Progenitor cell of endocrine pancreas (in vitro differentiated cells): Measurements from ENCODE around the gene WWP2. TPM values are rescaled to one million over a fixed set of nuclear protein-coding genes. Genes with fewer than 3 reads are reported as not detected.

Experiments used
- DNase-seq: peaks from one replicate; pipeline ENCODE4 v3.0.0; 2021; ENCODE audit warnings: low spot score; ENCODE audit not compliant: unreplicated experiment
- H3K27ac Mint-ChIP-seq: 2 replicates; pipeline ENCODE4 v1.8.0; 2021; ENCODE audit warnings: mild to moderate bottlenecking, moderate library complexity, mixed read lengths
- H3K27me3 Mint-ChIP-seq: 2 replicates; pipeline ENCODE4 v1.8.0; 2021; ENCODE audit warnings: mixed read lengths
- H3K36me3 Mint-ChIP-seq: 2 replicates; pipeline ENCODE4 v1.8.0; 2022; ENCODE audit warnings: mixed read lengths; ENCODE audit not compliant: insufficient read depth
- H3K4me1 Mint-ChIP-seq: 2 replicates; pipeline ENCODE4 v1.8.0; 2021; ENCODE audit warnings: low read depth, mixed read lengths
- H3K4me3 Mint-ChIP-seq: 2 replicates; pipeline ENCODE4 v1.8.0; 2021; ENCODE audit warnings: low read depth, mild to moderate bottlenecking, moderate library complexity, mixed read lengths
- H3K9me3 Mint-ChIP-seq: 2 replicates; pipeline ENCODE4 v1.8.0; 2021; ENCODE audit warnings: low read depth, mixed read lengths
- CTCF ChIP-seq: fragments of 200-600 bp; sonication (generic); IDR thresholded peaks from one replicate; pipeline ENCODE4 v1.5.0; 2021; ENCODE audit warnings: antibody characterized with exemption, mild to moderate bottlenecking; ENCODE audit not compliant: unreplicated experiment
- total RNA-seq: library from RNA; stranded (reverse); gene quantifications from 2 replicates; pipeline ENCODE4 v1.2.1, GENCODE V29; 2021

WWP2 gene
- total RNA-seq, 1 donor from 2014 or later = 62.3 TPM

- Mint-ChIP-seq H3K27me3 (no peaks in the 10 kb centered on the region), H3K4me1 (no peaks in the 10 kb centered on the region), H3K36me3 (peaks cover 6% of the 10 kb centered on the region), H3K4me3 (no peak overlapping the region), H3K27ac (no peak overlapping the region), H3K9me3 (no peaks in the 10 kb centered on the region)
- TF ChIP-seq CTCF = no peak
- DNase-seq = no peak
Observed at GRCh38 chr16:69909043-69909442, 146.9 kb downstream of the WWP2 start.

DNA sequence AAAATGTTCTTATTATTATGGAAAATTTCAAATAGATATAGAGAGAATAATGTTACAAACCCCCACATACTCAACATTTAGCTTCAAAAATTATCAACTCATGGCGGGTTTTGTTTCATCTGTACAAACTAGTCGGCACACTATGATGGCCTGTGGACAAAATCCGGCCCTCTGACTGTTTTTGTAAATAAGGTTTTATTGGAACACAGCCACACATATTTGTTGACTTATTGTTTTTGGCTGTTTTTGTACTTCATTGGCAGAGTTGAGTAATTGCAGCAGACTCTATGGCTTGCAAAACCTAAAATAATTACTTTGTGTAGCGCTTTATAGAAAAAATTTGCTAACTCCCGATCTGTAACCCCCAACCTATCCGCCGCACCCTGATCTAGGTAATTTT lies 147.6 kb downstream of the WWP2 start:
- TF ChIP-seq CTCF = no peak
- no peaks in the 10 kb centered on the region for H3K9me3 Mint-ChIP-seq
- no peaks in the 10 kb centered on the region for H3K4me1 Mint-ChIP-seq
- no peak overlapping the region for H3K4me3 Mint-ChIP-seq
- no peak overlapping the region for H3K27ac Mint-ChIP-seq
- H3K27me3 Mint-ChIP-seq = no peaks in the 10 kb centered on the region
- peaks cover 7% of the 10 kb centered on the region for H3K36me3 Mint-ChIP-seq
- no peak for DNase-seq

- H3K4me1 Mint-ChIP-seq = no peaks in the 10 kb centered on the region
- no peak overlapping the region for H3K27ac Mint-ChIP-seq
- no peak overlapping the region for H3K4me3 Mint-ChIP-seq
- TF ChIP-seq CTCF = no peak
- H3K9me3 Mint-ChIP-seq = no peaks in the 10 kb centered on the region
- H3K36me3 Mint-ChIP-seq = peaks cover 7% of the 10 kb centered on the region
- no peak for DNase-seq
- no peaks in the 10 kb centered on the region for H3K27me3 Mint-ChIP-seq
Observed at GRCh38 chr16:69910964-69911363, 148.8 kb downstream of the WWP2 start.

DNA sequence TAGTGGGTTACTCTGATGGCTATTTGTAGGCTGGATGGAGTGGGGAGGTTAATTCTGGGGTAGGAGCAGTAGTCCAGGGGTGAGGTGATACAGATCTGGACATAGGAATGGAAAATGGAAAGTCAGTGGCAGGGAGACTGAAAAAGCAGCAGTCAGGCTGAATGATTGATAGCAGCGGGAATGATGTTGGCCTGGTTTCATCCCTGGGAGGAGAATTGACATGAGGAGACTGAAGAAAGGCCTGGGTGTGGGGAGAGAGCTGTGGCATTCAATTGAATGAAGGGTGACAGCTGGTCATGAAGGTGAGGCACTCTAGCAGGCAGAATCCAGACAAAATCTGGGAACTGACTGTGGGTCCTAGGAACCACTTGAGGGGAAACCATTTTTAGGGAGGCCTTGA lies 154.3 kb downstream of the WWP2 start:
- no peak for DNase-seq
- Mint-ChIP-seq H3K36me3 (peaks cover 13% of the 10 kb centered on the region), H3K4me3 (no peak overlapping the region), H3K9me3 (no peaks in the 10 kb centered on the region), H3K4me1 (peaks cover 16% of the 10 kb centered on the region), H3K27me3 (no peaks in the 10 kb centered on the region), H3K27ac (no peak overlapping the region)
- no peak for TF ChIP-seq CTCF

DNA sequence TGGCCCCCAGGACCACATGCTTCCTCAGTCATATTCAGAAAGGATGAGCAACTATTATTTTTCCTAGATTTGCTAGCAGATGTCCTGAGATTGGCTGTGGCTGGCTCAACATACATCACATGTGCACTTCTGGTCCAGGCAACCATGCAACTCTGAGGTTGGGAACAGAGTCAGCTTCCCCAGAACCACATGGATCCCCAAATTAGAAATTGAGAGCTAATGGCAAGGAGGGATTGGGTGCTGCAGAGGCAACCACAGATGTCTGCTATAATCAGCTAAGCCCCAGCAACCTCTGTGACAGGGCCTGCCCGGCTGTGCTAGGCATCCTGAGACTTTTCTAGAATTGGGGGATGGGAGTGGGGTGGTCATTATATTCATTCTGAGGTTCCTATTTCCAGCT lies 155.2 kb downstream of the WWP2 start:
- no peak overlapping the region for H3K4me3 Mint-ChIP-seq
- peak overlapping the region; percentile 95 for H3K27ac Mint-ChIP-seq
- H3K4me1 Mint-ChIP-seq = peaks cover 16% of the 10 kb centered on the region
- H3K9me3 Mint-ChIP-seq = no peaks in the 10 kb centered on the region
- peaks cover 11% of the 10 kb centered on the region for H3K36me3 Mint-ChIP-seq
- no peaks in the 10 kb centered on the region for H3K27me3 Mint-ChIP-seq
- no peak for TF ChIP-seq CTCF
- no peak for DNase-seq

- no peak for TF ChIP-seq CTCF
- DNase-seq = peak; percentile 22
- Mint-ChIP-seq H3K4me1 (peaks cover 16% of the 10 kb centered on the region), H3K4me3 (no peak overlapping the region), H3K9me3 (no peaks in the 10 kb centered on the region), H3K27me3 (no peaks in the 10 kb centered on the region), H3K36me3 (peaks cover 10% of the 10 kb centered on the region), H3K27ac (peak overlapping the region; percentile 95)
Observed at GRCh38 chr16:69917739-69918138, 155.6 kb downstream of the WWP2 start.
